Adipocyte (in vitro differentiated cells): ENCODE data around the gene EIF2S3B.
"Not testable (repeated sequence)": the region's sequence is repeated elsewhere in the genome, so short reads cannot be mapped to it uniquely, and the experiment has no call there.

Experiments
- DNase-seq: peaks from one replicate; pipeline ENCODE4 v3.0.0-alpha.2; 2015; ENCODE audit warnings: low read depth
- H3K27me3 ChIP-seq: replicated peaks from 2 replicates; pipeline ENCODE4 v1.7.0; 2013; ENCODE audit warnings: mild to moderate bottlenecking, low read length, moderate library complexity; ENCODE audit not compliant: control insufficient read depth, insufficient read depth
- H3K36me3 ChIP-seq: 2 replicates; pipeline ENCODE4 v1.7.0; 2013; ENCODE audit warnings: low read length, mild to moderate bottlenecking, moderate library complexity; ENCODE audit not compliant: control insufficient read depth, insufficient read depth, severe bottlenecking
- H3K4me1 ChIP-seq: 2 replicates; pipeline ENCODE4 v1.7.0; 2013; ENCODE audit warnings: mild to moderate bottlenecking, low read length, moderate library complexity; ENCODE audit not compliant: control insufficient read depth, insufficient read depth
- H3K4me3 ChIP-seq: 2 replicates; pipeline ENCODE4 v1.7.0; 2013; ENCODE audit warnings: mild to moderate bottlenecking, low read length, moderate library complexity
- H3K9ac ChIP-seq: 2 replicates; pipeline ENCODE4 v1.7.0; 2013; ENCODE audit warnings: mild to moderate bottlenecking, low read length, moderate library complexity
- H3K9me3 ChIP-seq: 2 replicates; pipeline ENCODE4 v1.7.0; 2013; ENCODE audit warnings: mild to moderate bottlenecking, low read length, moderate library complexity; ENCODE audit not compliant: control insufficient read depth

The EIF2S3B gene

GRCh38 chr12:10505620-10506019 lies at the start of gene EIF2S3B:
EIF2S3B (plus strand) TSS chr12:10505890; CDS start chr12:10505903, 13 bp downstream.
- Histone ChIP-seq H3K27me3 (no peaks in the 10 kb centered on the region), H3K36me3 (no peaks in the 10 kb centered on the region), H3K9ac (no peak within 1 kb of the TSS), H3K9me3 (no peaks in the 10 kb centered on the region), H3K4me1 (no peaks in the 10 kb centered on the region), H3K4me3 (no peak within 1 kb of the TSS)
- no peak for DNase-seq

- no peaks in the 10 kb centered on the region for H3K27me3 ChIP-seq
- no peak overlapping the region for H3K4me3 ChIP-seq
- no peaks in the 10 kb centered on the region for H3K4me1 ChIP-seq
- no peak for DNase-seq
- H3K9me3 ChIP-seq: peaks cover 30% of the 10 kb centered on the region
- H3K36me3 ChIP-seq: no peaks in the 10 kb centered on the region
- no peak overlapping the region for H3K9ac ChIP-seq
Observed at GRCh38 chr12:10456856-10457255, 48.8 kb upstream of the EIF2S3B start.

- H3K4me1 ChIP-seq: no peaks in the 10 kb centered on the region
- H3K36me3 ChIP-seq: no peaks in the 10 kb centered on the region
- no peak overlapping the region for H3K9ac ChIP-seq
- H3K9me3 ChIP-seq: peaks cover 34% of the 10 kb centered on the region
- no peak overlapping the region for H3K4me3 ChIP-seq
- no peaks in the 10 kb centered on the region for H3K27me3 ChIP-seq
- DNase-seq: no peak
Observed at GRCh38 chr12:10457760-10458159, 47.9 kb upstream of the EIF2S3B start.

GRCh38 chr12:10466311-10466710 lies 39.4 kb upstream of the EIF2S3B start:
- DNase-seq: no peak
- Histone ChIP-seq H3K4me1 (no peaks in the 10 kb centered on the region), H3K36me3 (no peaks in the 10 kb centered on the region), H3K9ac (no peak overlapping the region), H3K9me3 (peaks cover 16% of the 10 kb centered on the region), H3K27me3 (no peaks in the 10 kb centered on the region), H3K4me3 (no peak overlapping the region)

- Histone ChIP-seq H3K36me3 (no peaks in the 10 kb centered on the region), H3K9ac (no peak overlapping the region), H3K9me3 (peaks cover 8% of the 10 kb centered on the region), H3K4me3 (no peak overlapping the region), H3K27me3 (no peaks in the 10 kb centered on the region), H3K4me1 (no peaks in the 10 kb centered on the region)
- DNase-seq: no peak
Observed at GRCh38 chr12:10469701-10470100, 36.0 kb upstream of the EIF2S3B start.

- H3K4me3 ChIP-seq, H3K36me3 ChIP-seq, DNase-seq, H3K9ac ChIP-seq, H3K4me1 ChIP-seq, H3K27me3 ChIP-seq, H3K9me3 ChIP-seq: not testable (repeated sequence)
Observed at GRCh38 chr12:10472808-10473207, 32.9 kb upstream of the EIF2S3B start.

- H3K36me3 ChIP-seq, H3K9ac ChIP-seq, DNase-seq, H3K4me3 ChIP-seq, H3K9me3 ChIP-seq, H3K27me3 ChIP-seq, H3K4me1 ChIP-seq: not testable (repeated sequence)
Observed at GRCh38 chr12:10481901-10482300, 23.8 kb upstream of the EIF2S3B start.

GRCh38 chr12:10487328-10487727 lies 18.4 kb upstream of the EIF2S3B start:
- DNase-seq, H3K4me3 ChIP-seq, H3K4me1 ChIP-seq, H3K9ac ChIP-seq, H3K36me3 ChIP-seq, H3K9me3 ChIP-seq, H3K27me3 ChIP-seq: not testable (repeated sequence)

GRCh38 chr12:10491766-10492165 lies 13.9 kb upstream of the EIF2S3B start:
- peak; percentile 8 for DNase-seq
- H3K9ac ChIP-seq: no peak overlapping the region
- H3K9me3 ChIP-seq: no peaks in the 10 kb centered on the region
- H3K27me3 ChIP-seq: no peaks in the 10 kb centered on the region
- no peaks in the 10 kb centered on the region for H3K4me1 ChIP-seq
- H3K4me3 ChIP-seq: no peak overlapping the region
- no peaks in the 10 kb centered on the region for H3K36me3 ChIP-seq

- Histone ChIP-seq H3K4me1 (peaks cover 5% of the 10 kb centered on the region), H3K4me3 (no peak overlapping the region), H3K27me3 (no peaks in the 10 kb centered on the region), H3K36me3 (no peaks in the 10 kb centered on the region), H3K9ac (no peak overlapping the region), H3K9me3 (no peaks in the 10 kb centered on the region)
- DNase-seq: no peak
Observed at GRCh38 chr12:10497602-10498001, 8.1 kb upstream of the EIF2S3B start.

- no peaks in the 10 kb centered on the region for H3K36me3 ChIP-seq
- H3K4me1 ChIP-seq: peaks cover 5% of the 10 kb centered on the region
- H3K4me3 ChIP-seq: no peak overlapping the region
- no peaks in the 10 kb centered on the region for H3K27me3 ChIP-seq
- H3K9me3 ChIP-seq: no peaks in the 10 kb centered on the region
- no peak overlapping the region for H3K9ac ChIP-seq
- DNase-seq: no peak
Observed at GRCh38 chr12:10498042-10498441, 7.6 kb upstream of the EIF2S3B start.

GRCh38 chr12:10501030-10501429 lies 4.7 kb upstream of the EIF2S3B start:
- H3K36me3 ChIP-seq: no peaks in the 10 kb centered on the region
- H3K4me1 ChIP-seq: peaks cover 5% of the 10 kb centered on the region
- no peak overlapping the region for H3K9ac ChIP-seq
- no peak overlapping the region for H3K4me3 ChIP-seq
- H3K9me3 ChIP-seq: no peaks in the 10 kb centered on the region
- H3K27me3 ChIP-seq: no peaks in the 10 kb centered on the region
- DNase-seq: peak; percentile 57
